Muscle layer of colon (tissue), 2 donors: ENCODE data around the gene GRK2.

ENCODE experiments used
- H3K27ac ChIP-seq: one replicate; pipeline ENCODE4 v1.7.0; 2013; ENCODE audit warnings: low read depth, mild to moderate bottlenecking, low read length, moderate library complexity
- H3K27me3 ChIP-seq, 2 donors: one replicate each; pipeline ENCODE4 v1.7.0; 2013; ENCODE audit warnings: low read length in 2 of 2, mild to moderate bottlenecking in 2 of 2; ENCODE audit not compliant: insufficient read depth in 2 of 2, control insufficient read depth in 1 of 2
- H3K36me3 ChIP-seq: one replicate; pipeline ENCODE4 v1.7.0; 2013; ENCODE audit warnings: mild to moderate bottlenecking, low read length; ENCODE audit not compliant: insufficient read depth
- H3K4me1 ChIP-seq: one replicate; pipeline ENCODE4 v1.7.0; 2013; ENCODE audit warnings: mild to moderate bottlenecking, low read length; ENCODE audit not compliant: insufficient read depth
- H3K4me3 ChIP-seq, 2 donors: one replicate each; pipeline ENCODE4 v1.7.0; 2013; ENCODE audit warnings: low read length in 2 of 2, low read depth in 1 of 2, mild to moderate bottlenecking in 1 of 2, moderate library complexity in 1 of 2
- H3K9ac ChIP-seq: one replicate; pipeline ENCODE4 v1.7.0; 2013; ENCODE audit warnings: low read length
- H3K9me3 ChIP-seq: one replicate; pipeline ENCODE4 v1.7.0; 2013; ENCODE audit warnings: mild to moderate bottlenecking, low read length
- donor health status: abdominal sarcoma.
- donor health status: Adenocarcinoma of cecum.

Gene GRK2

DNA sequence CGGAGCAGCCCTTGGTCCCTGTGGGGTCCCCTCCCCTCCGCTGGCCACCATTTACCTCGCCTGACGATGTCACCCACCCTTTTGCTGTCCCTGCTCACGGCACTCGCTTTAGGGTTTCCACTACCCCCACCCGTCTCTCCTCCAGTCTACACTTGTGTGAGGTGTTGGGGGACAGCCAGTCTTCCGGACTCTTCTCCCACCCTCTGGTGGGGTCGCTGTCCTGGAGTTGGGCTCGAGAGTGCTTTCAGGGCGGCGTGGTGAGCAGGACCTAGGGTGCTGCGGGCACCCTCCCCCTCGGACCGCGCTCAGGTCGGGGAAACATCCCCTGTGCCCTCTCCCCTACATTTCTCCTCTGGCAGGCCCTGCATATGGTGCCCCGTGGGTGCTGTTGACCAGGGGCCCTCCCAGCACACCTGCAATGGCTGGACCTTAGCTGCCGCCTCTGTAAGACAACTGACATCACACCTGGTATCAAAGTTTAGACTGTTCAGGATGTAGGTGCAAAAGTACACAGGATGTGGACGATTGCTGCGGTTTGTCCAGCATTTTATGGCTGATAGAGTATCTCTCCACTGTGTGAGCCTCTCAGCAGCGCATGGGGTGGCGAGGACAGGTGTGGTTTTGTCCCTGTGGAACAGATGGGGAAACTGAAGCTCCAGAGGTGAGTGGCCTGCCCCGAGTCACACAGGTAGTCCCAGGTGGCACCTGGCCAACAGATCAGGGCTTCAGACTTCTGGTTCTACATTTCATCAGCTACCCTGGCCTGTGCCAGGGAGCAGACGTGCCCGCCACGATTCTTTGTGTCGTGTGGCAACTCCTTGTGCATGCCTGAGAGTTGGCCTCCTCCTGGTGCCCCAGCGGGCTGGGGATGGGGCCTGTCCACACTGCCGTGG lies 1.2 kb downstream of the GRK2 start:
- no peaks in the 10 kb centered on the region for H3K36me3 ChIP-seq
- H3K27me3 ChIP-seq, result no peaks in the 10 kb centered on the region
- H3K9ac ChIP-seq, result peak overlapping the region; percentile 72
- no peaks in the 10 kb centered on the region for H3K9me3 ChIP-seq
- peak overlapping the region; percentile 76 for H3K27ac ChIP-seq
- peaks cover 71% of the 10 kb centered on the region for H3K4me1 ChIP-seq
- peak overlapping the region; percentile 51 to 75 for H3K4me3 ChIP-seq

DNA sequence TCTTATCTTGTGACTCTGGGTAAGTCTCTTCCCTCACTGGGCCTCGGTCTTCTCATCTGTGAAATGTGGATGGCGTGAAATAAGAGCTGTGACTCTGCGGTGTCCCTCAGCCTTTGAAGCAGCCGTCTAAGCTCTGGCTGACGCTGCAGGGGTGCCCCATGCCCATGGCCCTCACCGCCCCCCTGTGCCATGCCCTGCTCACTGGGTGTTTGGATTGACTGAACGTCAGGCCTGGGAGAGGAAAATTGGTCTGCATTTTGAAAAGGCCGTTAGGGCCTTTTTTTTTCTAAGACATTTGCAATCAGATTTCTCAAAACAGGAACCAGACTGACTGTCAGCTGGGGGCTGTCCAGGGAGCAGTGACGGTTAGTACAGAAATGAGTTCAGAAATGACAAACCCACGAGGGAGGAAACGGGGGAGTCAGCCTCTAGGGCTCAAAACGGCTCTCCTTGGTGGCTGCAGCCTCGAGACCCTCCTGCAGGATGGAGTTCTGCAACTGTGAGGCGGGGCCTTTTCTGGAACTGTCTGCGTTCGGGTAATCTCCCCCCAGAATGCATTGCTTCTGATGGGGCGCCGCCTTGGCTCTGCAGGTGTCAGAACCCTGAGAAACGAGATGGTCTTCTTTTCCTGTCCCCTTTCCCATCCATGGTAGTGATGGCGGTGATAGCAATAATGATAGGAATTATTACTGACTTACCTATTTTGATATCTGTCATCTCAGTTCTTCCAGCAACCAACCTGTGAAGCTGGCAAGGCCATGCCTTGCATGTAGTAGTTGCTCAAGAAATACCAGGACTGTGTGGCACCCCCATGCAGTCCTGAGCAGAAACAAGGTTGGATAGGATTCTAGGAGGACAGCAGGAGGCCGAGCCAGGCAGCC lies 2.0 kb downstream of the GRK2 start:
- Histone ChIP-seq H3K36me3 (no peaks in the 10 kb centered on the region), H3K4me1 (peaks cover 71% of the 10 kb centered on the region), H3K27me3 (no peaks in the 10 kb centered on the region), H3K4me3 (peak overlapping the region; percentile 51 to 75), H3K9ac (peak overlapping the region; percentile 10), H3K27ac (peak overlapping the region; percentile 76), H3K9me3 (no peaks in the 10 kb centered on the region)

DNA sequence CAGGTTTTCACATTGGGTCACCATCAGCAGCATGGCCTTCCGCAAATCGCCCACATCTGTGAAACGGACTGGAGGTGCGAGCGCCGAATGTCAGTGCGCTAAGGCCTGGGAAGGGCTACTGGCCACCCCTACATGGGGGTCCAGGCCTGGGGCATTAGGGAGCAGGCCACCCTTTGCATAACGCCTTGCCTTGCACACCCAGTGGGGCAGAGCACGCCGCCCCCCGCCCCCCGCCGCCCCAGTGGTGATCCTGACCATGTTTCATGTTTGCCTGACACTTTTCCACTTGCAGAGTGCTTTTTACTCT lies 2.6 kb downstream of the GRK2 start:
- no peaks in the 10 kb centered on the region for H3K9me3 ChIP-seq
- H3K9ac ChIP-seq, result no peak overlapping the region
- H3K4me3 ChIP-seq, result no peak overlapping the region
- no peaks in the 10 kb centered on the region for H3K27me3 ChIP-seq
- H3K36me3 ChIP-seq, result no peaks in the 10 kb centered on the region
- peaks cover 73% of the 10 kb centered on the region for H3K4me1 ChIP-seq
- peak overlapping the region; percentile 57 for H3K27ac ChIP-seq

DNA sequence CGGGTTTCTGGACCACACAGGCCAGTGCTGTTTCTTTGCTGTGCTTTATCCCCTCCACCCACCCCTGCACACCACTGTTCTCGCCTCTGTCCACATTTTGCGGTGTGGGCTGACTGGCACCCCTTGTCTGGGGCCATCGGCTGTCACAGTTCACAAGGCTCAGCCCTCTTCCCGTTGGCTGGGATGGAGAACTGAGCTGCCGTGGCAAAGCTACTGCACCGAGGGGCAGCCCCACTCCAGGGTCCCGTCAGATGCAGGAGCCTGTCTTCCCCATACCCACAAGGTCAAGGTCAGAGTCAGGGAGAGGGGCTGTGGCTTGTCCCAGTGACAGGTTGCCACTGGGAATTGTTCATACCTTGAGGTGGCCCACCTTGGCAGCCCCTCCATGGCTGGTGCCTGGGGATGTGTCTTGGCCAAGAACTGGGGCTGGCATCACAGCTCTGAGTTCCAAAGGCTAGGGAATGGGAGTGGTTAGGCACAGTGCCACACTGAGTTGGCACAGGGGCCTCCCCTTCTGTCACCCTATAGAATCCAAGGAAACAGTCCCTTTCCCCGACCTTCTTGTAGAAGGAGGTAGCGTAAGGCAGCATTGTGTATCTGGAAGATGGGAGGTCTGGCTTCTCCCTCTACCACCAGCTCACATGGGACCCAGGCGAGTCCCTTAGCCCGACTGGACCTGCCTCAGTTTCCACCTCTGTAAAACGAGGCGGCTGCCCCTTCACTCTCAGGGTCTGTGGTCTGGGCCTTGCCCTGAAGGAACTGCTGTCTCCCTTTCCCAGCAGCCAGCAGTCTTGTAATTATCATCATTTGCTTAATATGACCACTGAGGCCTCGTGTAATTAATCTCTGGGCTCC lies 3.4 kb downstream of the GRK2 start:
- Histone ChIP-seq H3K4me3 (peak overlapping the region in 1 of 2 donors; percentile 45), H3K4me1 (peaks cover 73% of the 10 kb centered on the region)

DNA sequence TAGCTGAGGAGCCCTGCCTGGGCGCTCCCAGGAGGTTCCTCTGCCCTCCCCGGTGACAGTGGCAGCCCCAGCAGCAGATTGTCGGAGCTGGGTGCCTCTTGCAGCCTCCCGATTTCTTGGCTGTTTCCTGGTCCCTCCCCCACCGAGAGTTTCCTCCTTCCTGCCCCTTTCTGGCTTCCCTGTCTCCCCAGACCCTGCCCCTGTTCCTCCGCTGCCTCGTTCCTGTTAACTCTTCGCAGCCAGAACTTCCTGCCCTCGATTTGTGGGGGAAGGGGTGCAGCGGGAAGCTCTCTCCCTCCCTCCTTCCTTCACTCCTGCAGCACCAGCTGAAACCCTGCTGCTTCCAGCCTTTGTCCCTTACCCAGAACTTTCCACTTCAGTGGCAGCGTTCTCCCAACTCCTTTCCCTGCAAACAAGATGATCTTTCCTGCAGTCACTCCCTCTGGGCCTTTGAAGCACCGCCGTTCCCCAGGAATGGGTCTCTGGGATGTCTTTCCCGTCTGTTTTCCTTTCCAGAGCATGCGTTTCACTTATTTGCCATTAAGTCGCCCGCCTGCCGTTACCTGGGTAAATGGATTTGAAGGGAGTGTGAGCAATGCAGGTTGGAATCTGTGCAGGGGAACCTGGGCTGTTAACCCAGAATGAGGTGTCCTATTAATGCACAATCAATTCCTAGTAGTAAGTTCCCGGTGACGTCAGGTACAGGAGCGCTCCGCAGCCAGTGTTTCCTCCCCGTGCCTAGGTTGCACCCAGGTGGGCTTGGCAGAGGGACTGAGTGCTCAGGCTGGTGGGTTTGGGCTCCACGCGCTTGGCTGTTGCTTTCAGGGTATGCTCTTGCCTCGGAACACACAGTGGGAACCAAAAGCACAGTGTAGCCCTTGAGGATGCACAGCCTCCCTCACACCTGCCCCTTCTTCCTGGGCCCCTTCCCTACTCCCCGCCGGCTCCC lies 4.3 kb downstream of the GRK2 start:
- H3K9me3 ChIP-seq, result no peaks in the 10 kb centered on the region
- H3K36me3 ChIP-seq, result no peaks in the 10 kb centered on the region
- H3K4me1 ChIP-seq, result peaks cover 73% of the 10 kb centered on the region
- H3K27ac ChIP-seq, result peak overlapping the region; percentile 57
- peak overlapping the region; percentile 53 for H3K9ac ChIP-seq
- H3K27me3 ChIP-seq, result no peaks in the 10 kb centered on the region
- H3K4me3 ChIP-seq, result peak overlapping the region in 1 of 2 donors; percentile 45

More for the DNA sequence above, 3.4 kb downstream of the GRK2 start:
- H3K9me3 ChIP-seq, result no peaks in the 10 kb centered on the region
- H3K36me3 ChIP-seq, result no peaks in the 10 kb centered on the region
- peak overlapping the region; percentile 57 for H3K27ac ChIP-seq
- H3K9ac ChIP-seq, result peak overlapping the region; percentile 53
- H3K27me3 ChIP-seq, result no peaks in the 10 kb centered on the region

DNA sequence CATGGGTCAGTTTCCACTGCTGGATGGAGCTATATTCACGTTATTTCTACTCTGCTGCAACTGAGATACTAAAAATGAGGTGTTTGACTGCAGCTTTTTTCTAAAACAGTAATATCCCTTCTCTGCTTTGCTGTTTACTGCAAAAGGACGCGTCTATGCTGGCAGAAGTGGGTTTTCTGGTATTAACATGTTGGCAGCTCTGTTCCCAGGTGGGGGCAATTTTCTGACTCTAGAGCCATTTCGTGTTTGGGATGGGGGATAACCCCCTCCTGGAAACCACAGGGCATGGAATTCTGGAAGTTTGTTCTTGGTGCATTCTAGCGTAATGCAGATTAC lies 4.9 kb downstream of the GRK2 start:
- Histone ChIP-seq H3K9ac (no peak overlapping the region), H3K4me3 (no peak overlapping the region), H3K36me3 (no peaks in the 10 kb centered on the region), H3K27ac (peak overlapping the region; percentile 1), H3K4me1 (peaks cover 74% of the 10 kb centered on the region), H3K9me3 (no peaks in the 10 kb centered on the region), H3K27me3 (no peaks in the 10 kb centered on the region)

DNA sequence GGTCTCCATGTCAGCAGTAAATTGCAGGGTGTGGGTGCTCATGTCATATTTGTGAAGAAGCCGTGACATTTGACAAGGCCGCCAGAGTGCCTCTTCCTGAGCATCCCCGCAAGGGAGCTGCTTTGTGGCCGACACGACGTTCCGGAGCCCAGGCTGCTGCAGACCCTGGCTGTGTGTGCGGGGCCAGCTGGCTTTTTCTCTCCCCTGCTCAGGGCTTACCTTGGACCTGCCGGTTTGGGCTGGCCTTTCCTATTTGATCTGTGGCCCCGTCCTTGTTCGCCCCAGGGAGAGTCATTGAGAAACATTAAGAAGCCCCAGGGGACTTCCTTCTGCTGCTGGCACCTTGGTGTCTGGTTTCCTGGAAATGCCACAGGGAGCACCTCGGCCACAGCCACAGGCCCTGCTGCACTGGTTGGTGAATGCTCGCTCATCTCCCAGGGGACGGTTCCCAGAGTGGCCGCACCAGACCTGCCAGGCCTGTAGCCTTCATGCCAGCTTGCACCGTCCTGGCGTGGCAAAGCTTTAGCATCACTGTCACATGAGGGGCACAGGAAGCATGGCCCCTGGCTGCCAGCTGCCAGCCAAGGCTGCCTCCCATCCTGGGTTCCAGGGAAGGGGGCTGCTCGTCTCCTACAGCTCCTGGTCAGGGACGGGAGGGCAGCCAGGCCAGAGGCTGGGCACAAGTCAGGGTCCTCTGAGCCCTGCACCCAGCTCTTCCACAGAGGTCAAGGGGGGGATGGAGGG lies 5.4 kb downstream of the GRK2 start:
- no peak overlapping the region for H3K4me3 ChIP-seq
- H3K4me1 ChIP-seq, result peaks cover 80% of the 10 kb centered on the region
- peak overlapping the region; percentile 1 for H3K27ac ChIP-seq
- H3K9me3 ChIP-seq, result no peaks in the 10 kb centered on the region
- no peaks in the 10 kb centered on the region for H3K36me3 ChIP-seq
- H3K9ac ChIP-seq, result no peak overlapping the region
- no peaks in the 10 kb centered on the region for H3K27me3 ChIP-seq

DNA sequence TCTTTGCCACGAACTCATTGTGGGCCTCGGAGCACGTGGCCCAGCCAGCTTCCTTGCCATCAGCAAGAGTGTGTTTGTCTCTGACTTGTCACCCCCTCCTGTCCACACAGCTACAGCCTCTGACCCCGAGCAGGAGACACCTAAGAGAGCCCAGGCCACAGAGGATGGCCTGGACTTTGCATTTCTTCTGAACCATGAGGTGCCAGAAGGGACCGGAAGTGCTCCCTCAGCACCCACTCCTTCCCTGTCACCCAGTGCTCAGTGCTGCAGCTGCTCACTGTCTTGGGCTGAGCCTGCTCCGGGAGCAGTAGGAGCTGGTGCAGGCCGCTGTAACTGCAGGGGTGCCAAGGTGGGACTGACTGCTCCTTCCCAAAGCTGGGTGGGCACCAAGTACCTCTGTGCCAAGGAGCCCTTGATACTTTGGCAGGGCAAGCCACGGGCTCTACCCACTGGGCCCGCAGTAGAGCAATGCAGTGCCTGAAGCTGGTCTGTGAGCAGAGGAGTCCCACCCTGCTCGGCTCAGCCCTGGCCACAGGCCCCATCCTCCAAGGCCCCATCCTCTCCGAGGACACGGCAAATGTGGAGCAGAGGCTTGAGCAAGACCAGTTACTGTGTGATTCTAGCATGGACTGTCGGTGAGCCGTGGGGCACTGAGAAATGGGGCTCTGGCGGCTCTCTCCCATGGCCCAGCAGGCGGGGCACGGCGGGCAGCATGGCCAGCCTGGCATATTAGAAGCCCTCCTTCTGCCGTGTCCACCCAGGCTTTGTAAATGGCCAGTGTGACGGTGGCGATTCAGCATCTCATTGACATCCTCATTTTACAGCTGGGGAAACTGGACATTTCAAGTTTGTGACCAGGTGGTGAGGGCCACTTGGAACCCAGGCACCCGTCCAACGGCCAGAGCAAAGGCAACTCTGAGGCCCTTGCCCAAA lies 6.3 kb downstream of the GRK2 start:
- H3K4me3 ChIP-seq, result no peak overlapping the region

DNA sequence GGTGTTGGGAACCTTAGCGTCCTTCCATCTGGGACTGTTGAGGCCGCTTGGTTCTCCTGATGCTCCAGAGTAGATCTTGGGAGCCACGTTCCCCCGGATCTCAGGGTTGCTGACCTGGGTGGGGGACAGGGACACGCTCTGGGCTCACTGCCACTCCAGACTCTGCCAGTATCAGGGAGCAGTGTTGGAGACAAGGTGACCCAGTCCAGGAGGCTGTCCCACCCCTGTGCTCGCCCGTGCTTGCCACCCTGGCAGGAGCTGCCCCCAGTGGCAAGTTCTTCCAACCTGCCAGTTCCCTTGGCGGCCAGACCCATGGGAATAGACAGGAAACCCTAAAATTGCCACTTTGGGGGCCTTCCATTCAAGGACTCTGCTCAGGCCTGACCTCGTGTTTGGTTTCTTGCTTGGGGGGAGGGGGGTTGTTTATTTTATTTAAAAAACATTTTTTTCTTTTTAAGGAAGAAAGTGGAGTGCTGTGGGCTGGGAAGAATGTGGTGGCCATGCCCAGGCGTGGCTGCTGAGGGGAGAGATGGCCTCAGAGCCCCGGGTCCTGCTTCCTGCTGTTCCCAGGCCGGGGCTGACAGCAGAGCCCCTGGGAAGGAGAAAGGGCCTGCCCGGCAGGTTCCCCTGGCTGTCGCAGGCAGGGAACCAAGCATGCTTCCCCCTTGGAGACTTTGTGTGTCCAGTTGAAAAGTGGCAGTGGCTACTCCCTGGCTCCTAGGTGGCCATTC lies 7.2 kb downstream of the GRK2 start:
- Histone ChIP-seq H3K36me3 (no peaks in the 10 kb centered on the region), H3K27ac (peak overlapping the region; percentile 34), H3K9me3 (no peaks in the 10 kb centered on the region), H3K4me1 (peaks cover 82% of the 10 kb centered on the region), H3K4me3 (no peak overlapping the region), H3K9ac (no peak overlapping the region), H3K27me3 (no peaks in the 10 kb centered on the region)

More for the DNA sequence above, 6.3 kb downstream of the GRK2 start:
- Histone ChIP-seq H3K4me1 (peaks cover 82% of the 10 kb centered on the region), H3K36me3 (no peaks in the 10 kb centered on the region), H3K9ac (no peak overlapping the region), H3K27me3 (no peaks in the 10 kb centered on the region), H3K27ac (peak overlapping the region; percentile 7), H3K9me3 (no peaks in the 10 kb centered on the region)
